SJCRH30 (cell line): Measurements from ENCODE around the gene ABCA4. TPM values are rescaled to one million over a fixed set of nuclear protein-coding genes. Genes with fewer than 3 reads are reported as not detected.

Experiments
- DNase-seq, 2 experiments: peaks; one replicate each; pipeline ENCODE4 v3.0.0-alpha.2; 2015 to 2020
- H3K27ac ChIP-seq: fragments of 250-450 bp; sonication (Bioruptor Pico); 2 replicates; pipeline ENCODE4 v1.5.1; 2020; ENCODE audit warnings: mild to moderate bottlenecking, moderate library complexity
- H3K27me3 ChIP-seq: fragments of 250-450 bp; sonication (Bioruptor Pico); 2 replicates; pipeline ENCODE4 v1.5.1; 2020; ENCODE audit warnings: mild to moderate bottlenecking, moderate library complexity
- H3K36me3 ChIP-seq: fragments of 250-450 bp; sonication (Bioruptor Pico); 2 replicates; pipeline ENCODE4 v1.5.1; 2020; ENCODE audit warnings: mild to moderate bottlenecking, moderate library complexity
- H3K4me1 ChIP-seq: fragments of 250-450 bp; sonication (Bioruptor Pico); 2 replicates; pipeline ENCODE4 v1.5.1; 2020; ENCODE audit warnings: mild to moderate bottlenecking, moderate library complexity
- H3K4me3 ChIP-seq: fragments of 250-450 bp; sonication (Bioruptor Pico); 2 replicates; pipeline ENCODE4 v1.5.1; 2020; ENCODE audit warnings: mild to moderate bottlenecking, moderate library complexity
- H3K9me3 ChIP-seq: fragments of 250-450 bp; sonication (Bioruptor Pico); replicated peaks from 2 replicates; pipeline ENCODE4 v1.5.1; 2020; ENCODE audit warnings: mild to moderate bottlenecking, moderate library complexity
- total RNA-seq: library from RNA; depleted of rRNA; stranded (reverse); fragments of >200 nt; shearing (Covaris generic); gene quantifications from 2 replicates; pipeline ENCODE4 v1.2.3, GENCODE V29; 2014

ABCA4 gene
- total RNA-seq, 1 experiment from 2014 or later: 0.08 TPM

GRCh38 chr1:94117259-94117851 is 3.6 kb downstream of the ABCA4 start:
- H3K36me3 ChIP-seq: no peaks in the 10 kb centered on the region

GRCh38 chr1:94115900-94116436 is 5.0 kb downstream of the ABCA4 start:
- H3K4me3 ChIP-seq: no peak overlapping the region
- no peaks in the 10 kb centered on the region for H3K36me3 ChIP-seq
- no peaks in the 10 kb centered on the region for H3K27me3 ChIP-seq
- peaks cover 3% of the 10 kb centered on the region; the same call in 1 of the 2 replicates for H3K9me3 ChIP-seq
- H3K27ac ChIP-seq: no peak overlapping the region
- no peak for DNase-seq
- 0 out of 2 replicates have a peak, but pooled peaks cover 3% of the 10 kb centered on the region for H3K4me1 ChIP-seq

More at GRCh38 chr1:94117259-94117851, 3.6 kb downstream of the ABCA4 start:
- Histone ChIP-seq H3K4me1 (peaks cover 9% of the 10 kb centered on the region; the same call in 1 of the 2 replicates), H3K9me3 (peaks cover 3% of the 10 kb centered on the region; the same call in 1 of the 2 replicates), H3K27ac (no peak overlapping the region), H3K4me3 (no peak overlapping the region), H3K27me3 (no peaks in the 10 kb centered on the region)
- DNase-seq: no peak

GRCh38 chr1:94115254-94115899 is 5.6 kb downstream of the ABCA4 start:
- H3K9me3 ChIP-seq: peaks cover 3% of the 10 kb centered on the region; the same call in 1 of the 2 replicates
- DNase-seq: no peak
- no peak overlapping the region for H3K27ac ChIP-seq
- H3K4me1 ChIP-seq: 0 out of 2 replicates have a peak, but pooled peaks cover 3% of the 10 kb centered on the region
- no peaks in the 10 kb centered on the region for H3K27me3 ChIP-seq
- no peak overlapping the region for H3K4me3 ChIP-seq
- H3K36me3 ChIP-seq: no peaks in the 10 kb centered on the region

- Histone ChIP-seq H3K4me1 (0 out of 2 replicates have a peak, but pooled peaks cover 3% of the 10 kb centered on the region), H3K4me3 (no peak overlapping the region), H3K27ac (no peak overlapping the region), H3K9me3 (peaks cover 5% of the 10 kb centered on the region; the same call in 1 of the 2 replicates), H3K36me3 (no peaks in the 10 kb centered on the region), H3K27me3 (no peaks in the 10 kb centered on the region)
- no peak for DNase-seq
Observed at GRCh38 chr1:94113589-94114226, 7.2 kb downstream of the ABCA4 start.

- Histone ChIP-seq H3K36me3 (no peaks in the 10 kb centered on the region), H3K4me3 (no peak overlapping the region), H3K27ac (no peak overlapping the region), H3K9me3 (peaks cover 5% of the 10 kb centered on the region; the same call in 1 of the 2 replicates), H3K27me3 (no peaks in the 10 kb centered on the region), H3K4me1 (0 out of 2 replicates have a peak, but pooled peaks cover 1% of the 10 kb centered on the region)
- no peak for DNase-seq
Observed at GRCh38 chr1:94111879-94112278, 9.1 kb downstream of the ABCA4 start.

- peaks cover 5% of the 10 kb centered on the region; the same call in 1 of the 2 replicates for H3K9me3 ChIP-seq
- no peaks in the 10 kb centered on the region for H3K36me3 ChIP-seq
- no peaks in the 10 kb centered on the region for H3K27me3 ChIP-seq
- H3K4me1 ChIP-seq: no peaks in the 10 kb centered on the region
- H3K27ac ChIP-seq: no peak overlapping the region
- no peak for DNase-seq
- no peak overlapping the region for H3K4me3 ChIP-seq
Observed at GRCh38 chr1:94110946-94111740, 9.8 kb downstream of the ABCA4 start.

GRCh38 chr1:94110021-94110761 is 10.8 kb downstream of the ABCA4 start:
- no peak for DNase-seq
- H3K27me3 ChIP-seq: no peaks in the 10 kb centered on the region
- no peaks in the 10 kb centered on the region for H3K4me1 ChIP-seq
- peaks cover 5% of the 10 kb centered on the region; the same call in 1 of the 2 replicates for H3K9me3 ChIP-seq
- H3K36me3 ChIP-seq: no peaks in the 10 kb centered on the region
- no peak overlapping the region for H3K4me3 ChIP-seq
- no peak overlapping the region for H3K27ac ChIP-seq

- Histone ChIP-seq H3K27ac (no peak overlapping the region), H3K36me3 (no peaks in the 10 kb centered on the region), H3K4me3 (no peak overlapping the region), H3K9me3 (peaks cover 5% of the 10 kb centered on the region; the same call in 1 of the 2 replicates), H3K4me1 (no peaks in the 10 kb centered on the region), H3K27me3 (no peaks in the 10 kb centered on the region)
- DNase-seq: no peak
Observed at GRCh38 chr1:94109478-94109877, 11.5 kb downstream of the ABCA4 start.

- Histone ChIP-seq H3K27ac (no peak overlapping the region), H3K4me1 (no peaks in the 10 kb centered on the region), H3K36me3 (no peaks in the 10 kb centered on the region), H3K9me3 (0 out of 2 replicates have a peak, but pooled peaks cover 2% of the 10 kb centered on the region), H3K4me3 (no peak overlapping the region), H3K27me3 (no peaks in the 10 kb centered on the region)
- no peak for DNase-seq
Observed at GRCh38 chr1:94107141-94107540, 13.8 kb downstream of the ABCA4 start.

GRCh38 chr1:94106716-94107115 is 14.2 kb downstream of the ABCA4 start:
- H3K4me3 ChIP-seq: no peak overlapping the region
- DNase-seq: no peak
- H3K27ac ChIP-seq: no peak overlapping the region
- H3K9me3 ChIP-seq: 0 out of 2 replicates have a peak, but pooled peaks cover 2% of the 10 kb centered on the region
- no peaks in the 10 kb centered on the region for H3K4me1 ChIP-seq
- H3K27me3 ChIP-seq: no peaks in the 10 kb centered on the region
- H3K36me3 ChIP-seq: no peaks in the 10 kb centered on the region

- Histone ChIP-seq H3K4me1 (no peaks in the 10 kb centered on the region), H3K9me3 (0 out of 2 replicates have a peak, but pooled peaks cover 2% of the 10 kb centered on the region), H3K27me3 (no peaks in the 10 kb centered on the region), H3K4me3 (no peak overlapping the region), H3K27ac (no peak overlapping the region), H3K36me3 (no peaks in the 10 kb centered on the region)
- DNase-seq: no peak
Observed at GRCh38 chr1:94105957-94106529, 14.9 kb downstream of the ABCA4 start.

GRCh38 chr1:94105581-94105952 is 15.4 kb downstream of the ABCA4 start:
- Histone ChIP-seq H3K4me1 (no peaks in the 10 kb centered on the region), H3K27ac (no peak overlapping the region), H3K4me3 (no peak overlapping the region), H3K27me3 (no peaks in the 10 kb centered on the region), H3K9me3 (0 out of 2 replicates have a peak, but pooled peaks cover 2% of the 10 kb centered on the region), H3K36me3 (no peaks in the 10 kb centered on the region)
- DNase-seq: no peak

GRCh38 chr1:94104776-94105580 is 16.0 kb downstream of the ABCA4 start:
- DNase-seq: no peak
- Histone ChIP-seq H3K4me3 (no peak overlapping the region), H3K27me3 (no peaks in the 10 kb centered on the region), H3K4me1 (no peaks in the 10 kb centered on the region), H3K36me3 (no peaks in the 10 kb centered on the region), H3K9me3 (no peaks in the 10 kb centered on the region), H3K27ac (no peak overlapping the region)
